Retinal pigment epithelial cell (primary cell): Measurements from ENCODE around the gene LDHB.

Source experiments
- DNase-seq: peaks from one replicate; pipeline ENCODE4 v3.0.0-alpha.2; 2010; ENCODE audit warnings: low read depth
- H3K4me3 ChIP-seq: 2 replicates; pipeline ENCODE4 v1.5.1; 2011; ENCODE audit warnings: mild to moderate bottlenecking, low read length, control low read depth, moderate library complexity
- TF ChIP-seq, protein P1 (sequence below): conservative IDR thresholded peaks from 2 replicates; pipeline ENCODE4 v1.5.1; 2011; ENCODE audit warnings: low read depth, low read length, control low read depth, inconsistent platforms

Gene LDHB

DNA sequence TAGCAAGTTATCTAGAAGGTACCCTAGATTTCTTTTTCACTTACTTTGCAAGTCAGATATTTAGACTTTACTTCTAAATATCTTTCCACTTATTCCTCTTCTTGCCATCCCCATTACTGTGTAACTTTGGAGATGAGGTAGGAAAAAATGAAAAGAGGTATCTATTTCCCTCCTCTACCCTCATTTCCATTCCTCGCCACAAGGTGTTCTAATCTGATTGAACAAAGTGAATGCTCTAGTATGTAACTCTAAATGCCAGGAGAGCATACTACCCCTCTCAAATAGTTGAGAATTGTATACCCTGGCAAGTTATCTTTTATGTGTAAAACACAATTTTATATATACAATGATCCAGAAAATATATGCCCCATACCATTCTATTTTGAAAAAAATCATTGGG, 1.7 kb upstream of the LDHB start:
- TF ChIP-seq, protein P1, sequence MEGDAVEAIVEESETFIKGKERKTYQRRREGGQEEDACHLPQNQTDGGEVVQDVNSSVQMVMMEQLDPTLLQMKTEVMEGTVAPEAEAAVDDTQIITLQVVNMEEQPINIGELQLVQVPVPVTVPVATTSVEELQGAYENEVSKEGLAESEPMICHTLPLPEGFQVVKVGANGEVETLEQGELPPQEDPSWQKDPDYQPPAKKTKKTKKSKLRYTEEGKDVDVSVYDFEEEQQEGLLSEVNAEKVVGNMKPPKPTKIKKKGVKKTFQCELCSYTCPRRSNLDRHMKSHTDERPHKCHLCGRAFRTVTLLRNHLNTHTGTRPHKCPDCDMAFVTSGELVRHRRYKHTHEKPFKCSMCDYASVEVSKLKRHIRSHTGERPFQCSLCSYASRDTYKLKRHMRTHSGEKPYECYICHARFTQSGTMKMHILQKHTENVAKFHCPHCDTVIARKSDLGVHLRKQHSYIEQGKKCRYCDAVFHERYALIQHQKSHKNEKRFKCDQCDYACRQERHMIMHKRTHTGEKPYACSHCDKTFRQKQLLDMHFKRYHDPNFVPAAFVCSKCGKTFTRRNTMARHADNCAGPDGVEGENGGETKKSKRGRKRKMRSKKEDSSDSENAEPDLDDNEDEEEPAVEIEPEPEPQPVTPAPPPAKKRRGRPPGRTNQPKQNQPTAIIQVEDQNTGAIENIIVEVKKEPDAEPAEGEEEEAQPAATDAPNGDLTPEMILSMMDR = no peak

DNA sequence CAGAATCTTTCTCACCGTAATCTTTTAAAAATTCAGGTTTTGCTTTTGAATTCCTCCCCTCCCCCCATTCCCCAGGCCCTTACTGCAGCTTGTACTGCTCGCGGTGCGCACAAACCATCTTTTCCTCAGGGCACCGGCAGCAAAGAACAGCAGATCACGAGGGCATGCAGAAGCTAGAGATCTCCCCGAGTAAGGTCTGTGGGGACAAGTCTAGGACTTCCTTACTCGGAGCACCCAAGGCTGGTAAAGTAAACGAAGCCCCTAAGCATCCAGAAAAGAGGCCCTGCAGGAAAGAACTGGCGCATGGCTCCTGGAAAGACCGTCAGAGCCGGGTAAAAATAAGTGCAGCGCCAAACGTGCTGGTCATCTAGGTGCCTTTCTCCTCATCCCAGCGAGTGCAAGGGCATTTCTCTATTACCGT, 727 bp downstream of the LDHB start:
- H3K4me3 ChIP-seq = peak overlapping the region; percentile 96
- TF ChIP-seq, protein P1 = no peak
- DNase-seq = peak; percentile 23

More for the DNA sequence above, 1.7 kb upstream of the LDHB start:
- no peak for DNase-seq
- H3K4me3 ChIP-seq = no peak overlapping the region

DNA sequence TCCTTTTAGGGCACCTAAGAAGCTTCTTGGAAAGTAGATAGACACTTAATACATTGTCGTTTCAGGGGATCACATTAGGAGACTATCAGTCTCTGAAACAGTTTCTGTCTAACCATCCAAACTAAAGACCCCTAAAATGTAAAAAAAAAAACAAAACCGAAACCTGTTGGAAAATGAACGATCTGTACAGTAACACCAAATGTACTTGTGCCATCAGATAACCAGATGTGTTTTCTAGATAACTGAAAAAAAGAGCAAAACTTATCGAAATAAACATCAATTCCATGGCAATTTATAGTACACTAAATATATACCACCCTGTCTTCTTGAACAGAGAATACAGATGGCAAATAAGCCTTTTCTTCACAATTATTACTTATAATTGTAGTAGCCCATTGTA, 2.1 kb downstream of the LDHB start:
- DNase-seq = no peak
- H3K4me3 ChIP-seq = peak overlapping the region; percentile 96
- TF ChIP-seq, protein P1 = no peak

DNA sequence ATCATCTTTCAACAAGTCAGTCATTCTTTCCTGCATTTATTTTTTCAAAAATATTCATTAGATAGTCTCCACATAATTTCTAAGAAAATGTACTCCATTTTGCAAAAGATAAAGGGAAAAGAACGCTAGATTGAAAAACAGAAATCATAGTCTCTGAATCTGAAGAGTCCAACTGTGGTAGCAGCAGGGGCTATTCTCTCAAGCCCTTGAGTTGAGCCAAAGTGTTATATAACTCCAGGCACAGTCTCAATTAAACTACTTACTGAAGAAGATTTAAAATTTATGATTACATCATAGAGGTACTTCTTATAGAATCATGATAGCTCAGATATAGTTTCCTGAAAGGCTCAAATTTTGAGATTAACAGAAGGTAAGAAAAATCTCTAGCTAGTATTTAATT, 5.8 kb downstream of the LDHB start:
- DNase-seq = no peak
- H3K4me3 ChIP-seq = no peak overlapping the region
- TF ChIP-seq, protein P1 = no peak

- H3K4me3 ChIP-seq = no peak overlapping the region
- DNase-seq = no peak
Observed at GRCh38 chr12:21650997-21651396, 6.6 kb downstream of the LDHB start.

GRCh38 chr12:21649034-21649433, 8.6 kb downstream of the LDHB start:
- TF ChIP-seq, protein P1 = no peak
- H3K4me3 ChIP-seq = no peak overlapping the region
- DNase-seq = no peak

More at GRCh38 chr12:21650997-21651396, 6.6 kb downstream of the LDHB start:
- TF ChIP-seq, protein P1 = no peak

GRCh38 chr12:21648378-21648777, 9.3 kb downstream of the LDHB start:
- no peak overlapping the region for H3K4me3 ChIP-seq
- DNase-seq = no peak
- TF ChIP-seq, protein P1 = no peak
